Neuronal stem cell (in vitro differentiated cells): ENCODE data around the gene TMEM14B.
"Not testable (repeated sequence)": the region's sequence is repeated elsewhere in the genome, so short reads cannot be mapped to it uniquely, and the experiment has no call there.

Experiments used
- DNase-seq: peaks from one replicate; pipeline ENCODE4 v3.0.0-alpha.2; 2013; ENCODE audit warnings: low spot score
- H2AFZ ChIP-seq: one replicate; pipeline ENCODE4 v1.6.1; 2013; ENCODE audit warnings: mild to moderate bottlenecking, low read length, inconsistent platforms
- H2AK5ac ChIP-seq: 2 replicates; pipeline ENCODE4 v1.6.1; 2013; ENCODE audit warnings: low read depth, mild to moderate bottlenecking, inconsistent platforms, low read length, moderate library complexity, mixed read lengths
- H2BK120ac ChIP-seq: 2 replicates; pipeline ENCODE4 v1.6.1; 2013; ENCODE audit warnings: low read depth, mild to moderate bottlenecking, inconsistent platforms, low read length, moderate library complexity, mixed read lengths
- H2BK12ac ChIP-seq: one replicate; pipeline ENCODE4 v1.6.1; 2013; ENCODE audit warnings: low read length, inconsistent platforms
- H2BK15ac ChIP-seq: 2 replicates; pipeline ENCODE4 v1.6.1; 2013; ENCODE audit warnings: mild to moderate bottlenecking, low read length, inconsistent platforms, mixed read lengths
- H2BK5ac ChIP-seq: one replicate; pipeline ENCODE4 v1.6.1; 2013; ENCODE audit warnings: inconsistent platforms, mild to moderate bottlenecking, low read length, moderate library complexity
- H3K14ac ChIP-seq: one replicate; pipeline ENCODE4 v1.6.1; 2013; ENCODE audit warnings: low read length, inconsistent platforms
- H3K18ac ChIP-seq: 2 replicates; pipeline ENCODE4 v1.6.1; 2013; ENCODE audit warnings: low read length, inconsistent platforms
- H3K23ac ChIP-seq: 2 replicates; pipeline ENCODE4 v1.6.1; 2013; ENCODE audit warnings: low read depth, mild to moderate bottlenecking, mixed read lengths, low read length, inconsistent platforms; ENCODE audit not compliant: poor library complexity
- H3K27ac ChIP-seq: replicated peaks from 3 replicates; pipeline ENCODE4 v1.5.1; 2013; ENCODE audit warnings: low read length, inconsistent platforms
- H3K27me3 ChIP-seq, 3 experiments: 2 replicates each; pipeline ENCODE4 v1.6.1; 2013; ENCODE audit warnings: low read length in 3 of 3, mild to moderate bottlenecking in 2 of 3, inconsistent platforms in 1 of 3, low read depth in 1 of 3, mixed read lengths in 1 of 3, moderate library complexity in 1 of 3; ENCODE audit not compliant: control insufficient read depth in 3 of 3, insufficient read depth in 3 of 3
- H3K36me3 ChIP-seq, 2 donors: replicated peaks in 1 of 2; 2 replicates each; pipeline ENCODE4 v1.6.1; 2013; ENCODE audit warnings: low read length in 2 of 2; ENCODE audit not compliant: control insufficient read depth in 2 of 2, insufficient read depth in 2 of 2
- H3K4ac ChIP-seq: 2 replicates; pipeline ENCODE4 v1.6.1; 2013; ENCODE audit warnings: inconsistent platforms, mild to moderate bottlenecking, low read length, moderate library complexity
- H3K4me1 ChIP-seq, 2 donors: 1 replicate in 1 of 2; 2 replicates in 1 of 2; pipeline ENCODE4 v1.6.1; 2013; ENCODE audit warnings: low read length in 2 of 2, low read depth in 1 of 2; ENCODE audit not compliant: control insufficient read depth in 2 of 2, insufficient read depth in 1 of 2
- H3K4me2 ChIP-seq: one replicate; pipeline ENCODE4 v1.6.1; 2013; ENCODE audit warnings: mild to moderate bottlenecking, low read length, inconsistent platforms; ENCODE audit not compliant: insufficient read depth, poor library complexity, severe bottlenecking
- H3K4me3 ChIP-seq, 2 donors: 2 replicates each; pipeline ENCODE4 v1.5.1; 2013; ENCODE audit warnings: low read length in 2 of 2, mild to moderate bottlenecking in 2 of 2, inconsistent platforms in 1 of 2, moderate library complexity in 1 of 2
- H3K79me1 ChIP-seq: one replicate; pipeline ENCODE4 v1.6.1; 2013; ENCODE audit warnings: low read depth, mild to moderate bottlenecking, inconsistent platforms, low read length, moderate library complexity
- H3K9ac ChIP-seq: one replicate; pipeline ENCODE4 v1.6.1; 2013; ENCODE audit warnings: mild to moderate bottlenecking, low read depth, low read length, inconsistent platforms; ENCODE audit not compliant: poor library complexity
- H3K9me3 ChIP-seq, 2 donors: replicated peaks in 1 of 2; 2 replicates each; pipeline versions ENCODE3 to v1.6.1; 2013; ENCODE audit warnings: low read length in 2 of 2, mild to moderate bottlenecking in 2 of 2, inconsistent platforms in 1 of 2, low read depth in 1 of 2, mixed read lengths in 1 of 2, moderate library complexity in 1 of 2; ENCODE audit not compliant: control insufficient read depth in 2 of 2, insufficient read depth in 1 of 2
- H4K8ac ChIP-seq: one replicate; pipeline ENCODE4 v1.6.1; 2013; ENCODE audit warnings: low read depth, mild to moderate bottlenecking, inconsistent platforms, low read length, moderate library complexity
- H4K91ac ChIP-seq: one replicate; pipeline ENCODE4 v1.6.1; 2013; ENCODE audit warnings: low read length, low read depth, mild to moderate bottlenecking, inconsistent platforms; ENCODE audit not compliant: poor library complexity
- WGBS, 2 donors: extraction: QIAGEN DNeasy Blood & Tissue Kit; methylation state at CpG; one replicate each; pipeline ENCODE4 v1.1.7; 2013; ENCODE audit warnings: missing lambda C conversion rate in 2 of 2, mixed read lengths in 1 of 2; ENCODE audit not compliant: insufficient read length in 2 of 2, insufficient replicate concordance in 1 of 2; ENCODE audit errors: extremely low coverage in 2 of 2; 5-methylcytosine and 5-hydroxymethylcytosine counted together

TMEM14B gene

DNA sequence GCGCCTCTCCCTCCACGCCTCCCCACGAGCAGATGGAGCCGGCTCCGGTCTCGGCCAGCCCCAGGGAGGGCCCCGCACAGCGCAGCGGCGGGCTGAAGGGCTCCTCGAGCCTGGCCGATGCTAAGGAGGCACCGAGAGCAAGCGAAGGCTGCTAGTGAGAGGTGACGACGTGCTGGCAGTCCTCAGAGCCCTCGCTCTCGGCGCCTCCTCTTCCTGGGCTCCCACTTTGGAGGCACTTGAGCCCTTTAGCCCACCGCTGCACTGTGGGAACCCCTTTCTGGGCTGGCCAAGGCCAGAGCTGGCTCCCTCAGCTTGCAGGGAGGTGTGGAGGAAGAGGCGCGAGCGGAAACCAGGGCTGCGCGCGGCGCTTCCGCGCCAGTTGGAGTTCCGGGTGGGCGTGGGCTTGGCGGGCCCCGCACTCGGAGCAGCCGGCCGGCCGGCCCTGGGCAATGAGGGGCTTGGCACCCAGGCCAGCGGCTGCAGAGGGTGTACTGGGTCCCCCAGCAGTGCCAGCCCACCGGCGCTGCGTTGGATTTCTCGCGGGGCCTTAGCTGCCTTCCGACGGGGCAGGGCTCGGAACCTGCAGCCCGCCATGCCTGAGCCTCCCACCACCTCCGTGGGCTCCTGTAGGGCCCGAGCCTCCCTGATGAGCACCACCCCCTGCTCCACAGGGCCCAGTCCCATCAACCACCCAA lies 27.2 kb upstream of the TMEM14B start:
- Histone ChIP-seq H4K8ac (no peak overlapping the region), H3K18ac (no peak overlapping the region), H3K23ac (no peak overlapping the region), H2BK120ac (no peak overlapping the region), H3K36me3 (peaks cover 0 to 15% of the 10 kb centered on the region in 2 donors), H3K4me1 (peaks cover 7 to 15% of the 10 kb centered on the region in 2 donors), H2BK5ac (no peak overlapping the region), H3K27ac (no peak overlapping the region), H3K4me3 (no peak overlapping the region), H2BK15ac (no peak overlapping the region), H4K91ac (no peak overlapping the region), H3K27me3 (no peaks in the 10 kb centered on the region), H3K4me2 (no peak overlapping the region), H3K9me3 (peaks cover 2 to 15% of the 10 kb centered on the region in 2 donors), H3K79me1 (peaks cover 1% of the 10 kb centered on the region), H2AFZ (no peak overlapping the region), H2AK5ac (peak overlapping the region; percentile 60), H2BK12ac (no peak overlapping the region), H3K4ac (no peak overlapping the region), H3K9ac (no peak overlapping the region), H3K14ac (no peak overlapping the region)
- no CpG with 5 or more reads among the region's 49 CpGs for WGBS, 2 donors
- DNase-seq: no peak

DNA sequence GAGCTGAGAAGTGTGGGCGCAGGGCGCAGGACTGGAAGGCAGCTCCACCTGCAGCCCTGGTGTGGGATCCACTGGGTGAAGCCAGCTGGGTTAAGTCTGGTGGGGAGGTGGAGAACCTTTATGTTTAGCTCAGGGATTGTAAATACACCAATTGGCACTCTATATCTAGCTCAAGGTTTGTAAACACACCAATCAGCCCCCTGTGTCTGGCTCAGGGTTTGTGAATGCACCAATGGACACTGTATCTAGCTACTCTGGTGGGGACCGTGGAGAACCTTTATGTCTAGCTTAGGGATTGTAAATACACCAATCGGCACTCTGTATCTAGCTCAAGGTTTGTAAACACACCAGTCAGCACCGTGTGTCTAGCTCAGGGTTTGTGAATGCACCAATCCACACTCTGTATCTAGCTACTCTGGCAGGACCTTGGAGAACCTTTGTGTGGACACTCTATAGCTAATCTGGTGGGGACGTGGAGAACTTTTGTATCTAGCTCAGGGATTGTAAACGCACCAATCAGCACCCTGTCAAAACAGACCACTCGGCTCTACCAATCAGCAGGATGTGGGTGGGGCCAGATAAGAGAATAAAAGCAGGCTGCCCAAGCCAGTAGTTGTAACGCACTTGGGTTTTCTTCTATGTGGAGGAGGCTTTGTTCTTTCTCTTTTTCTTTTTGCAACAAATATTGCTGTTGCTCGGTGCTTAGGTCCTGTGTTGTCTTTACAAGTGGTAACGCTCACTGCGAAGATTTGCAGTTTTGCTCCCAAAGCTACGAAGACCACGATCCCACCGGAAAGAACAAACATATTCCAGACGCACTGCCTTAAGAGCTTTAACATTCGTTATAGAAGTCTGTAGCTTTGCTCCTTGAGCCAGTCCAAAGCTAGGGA lies 26.4 kb upstream of the TMEM14B start:
- not testable (repeated sequence) for H3K79me1 ChIP-seq, H3K18ac ChIP-seq, H4K8ac ChIP-seq, H3K23ac ChIP-seq, H2BK12ac ChIP-seq, H3K4me2 ChIP-seq, H2BK5ac ChIP-seq, DNase-seq, H2BK120ac ChIP-seq, H3K14ac ChIP-seq, H3K4me3 ChIP-seq, H3K4ac ChIP-seq, H3K27ac ChIP-seq, H3K27me3 ChIP-seq, H3K9ac ChIP-seq, H2BK15ac ChIP-seq, H4K91ac ChIP-seq
- peaks cover 7 to 15% of the 10 kb centered on the region in 2 donors for H3K4me1 ChIP-seq
- H2AFZ ChIP-seq: peak overlapping the region; percentile 82
- peaks cover 2 to 15% of the 10 kb centered on the region in 2 donors for H3K9me3 ChIP-seq
- H3K36me3 ChIP-seq: peaks cover 2 to 23% of the 10 kb centered on the region in 2 donors
- no CpG with 5 or more reads among the region's 17 CpGs for WGBS, 2 donors
- H2AK5ac ChIP-seq: peak overlapping the region; percentile 60

DNA sequence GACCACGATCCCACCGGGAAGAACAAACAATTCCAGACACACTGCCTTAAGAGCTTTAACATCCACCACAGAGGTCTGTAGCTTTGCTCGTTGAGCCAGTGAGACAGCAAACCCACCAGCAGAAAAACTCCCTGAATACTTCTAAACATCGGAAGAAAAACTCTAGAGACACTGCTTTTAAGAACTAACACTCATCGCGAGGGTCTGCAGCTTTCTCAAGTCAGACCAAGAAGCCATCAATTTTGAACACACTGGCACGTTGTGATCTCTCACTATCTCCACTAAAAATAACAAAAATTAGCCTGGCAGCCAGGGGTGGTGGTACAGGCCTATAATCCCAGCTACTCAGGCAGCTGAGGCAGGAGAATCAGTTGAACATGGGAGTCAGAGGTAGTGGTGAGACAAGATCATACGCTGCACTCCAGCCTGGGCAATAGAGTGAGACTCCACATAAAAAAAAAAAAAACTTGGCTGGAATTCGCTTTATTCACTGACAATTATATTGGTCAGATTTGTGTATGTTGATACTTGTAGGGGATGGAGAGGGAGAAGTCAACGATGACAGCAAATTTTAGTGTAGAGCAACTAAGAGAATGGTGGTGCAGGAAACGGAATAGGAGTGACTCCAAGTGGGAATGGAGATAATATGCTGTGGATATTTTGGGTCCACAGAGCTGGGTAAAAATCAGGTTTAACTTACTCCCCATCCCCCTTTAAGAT lies 25.6 kb upstream of the TMEM14B start:
- no peak overlapping the region for H4K8ac ChIP-seq
- H3K9ac ChIP-seq: no peak overlapping the region
- H2BK5ac ChIP-seq: no peak overlapping the region
- no peak overlapping the region for H3K4me2 ChIP-seq
- H3K4ac ChIP-seq: no peak overlapping the region
- H3K4me3 ChIP-seq: peak overlapping the region; percentile 63 to 87
- H3K4me1 ChIP-seq: peaks cover 7 to 15% of the 10 kb centered on the region in 2 donors
- no CpG with 5 or more reads among the region's 11 CpGs for WGBS, 2 donors
- H3K79me1 ChIP-seq: peaks cover 4% of the 10 kb centered on the region
- no peak overlapping the region for H3K18ac ChIP-seq
- no peak overlapping the region for H3K23ac ChIP-seq
- no peak for DNase-seq
- no peak overlapping the region for H2AK5ac ChIP-seq
- H2BK12ac ChIP-seq: no peak overlapping the region
- H3K36me3 ChIP-seq: peaks cover 5 to 28% of the 10 kb centered on the region in 2 donors
- H3K27me3 ChIP-seq: no peaks in the 10 kb centered on the region
- no peak overlapping the region for H3K14ac ChIP-seq
- H3K9me3 ChIP-seq: peaks cover 2 to 15% of the 10 kb centered on the region in 2 donors
- H2BK15ac ChIP-seq: no peak overlapping the region
- peak overlapping the region; percentile 82 for H2AFZ ChIP-seq
- H2BK120ac ChIP-seq: no peak overlapping the region
- H3K27ac ChIP-seq: peak overlapping the region; percentile 61
- H4K91ac ChIP-seq: no peak overlapping the region

DNA sequence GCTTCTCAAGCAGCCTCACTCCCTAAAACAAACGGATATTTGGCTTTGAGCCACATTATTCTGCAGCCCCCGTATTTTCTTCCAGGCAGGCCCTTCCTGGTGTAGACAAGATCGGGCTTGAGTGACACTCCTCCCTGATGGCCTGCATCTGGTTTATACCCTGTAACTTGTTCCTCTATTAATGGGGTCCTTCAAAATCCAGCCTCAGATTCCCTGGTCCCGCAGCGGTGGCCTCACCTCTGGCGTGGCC lies 25.1 kb upstream of the TMEM14B start:
- WGBS, 2 donors: no CpG with 5 or more reads among the region's 6 CpGs
- Histone ChIP-seq H3K23ac (no peak overlapping the region), H4K8ac (no peak overlapping the region), H3K4me2 (no peak overlapping the region), H2AFZ (peak overlapping the region; percentile 82), H2BK120ac (no peak overlapping the region), H3K27me3 (no peaks in the 10 kb centered on the region), H3K18ac (peak overlapping the region; percentile 22), H2AK5ac (no peak overlapping the region), H3K9me3 (peaks cover 2 to 15% of the 10 kb centered on the region in 2 donors), H3K36me3 (peaks cover 6 to 28% of the 10 kb centered on the region in 2 donors), H2BK15ac (no peak overlapping the region), H4K91ac (no peak overlapping the region), H3K4me3 (peak overlapping the region; percentile 63 to 87), H3K4ac (no peak overlapping the region), H3K4me1 (peaks cover 7 to 15% of the 10 kb centered on the region in 2 donors), H2BK5ac (no peak overlapping the region), H3K9ac (no peak overlapping the region), H3K14ac (no peak overlapping the region), H3K79me1 (peaks cover 4% of the 10 kb centered on the region), H2BK12ac (no peak overlapping the region), H3K27ac (peak overlapping the region; percentile 61)
- no peak for DNase-seq
